Muscle layer of duodenum (tissue), 2 donors: ENCODE data around the gene SUPT20HL2.
"Not testable (repeated sequence)": the region's sequence is repeated elsewhere in the genome, so short reads cannot be mapped to it uniquely, and the experiment has no call there.

Experiments used
- H3K27ac ChIP-seq: one replicate; pipeline ENCODE4 v1.7.0; 2013; ENCODE audit warnings: mild to moderate bottlenecking, low read length
- H3K27me3 ChIP-seq: one replicate; pipeline ENCODE4 v1.7.0; 2013; ENCODE audit warnings: low read depth, mild to moderate bottlenecking, control low read depth, low read length
- H3K36me3 ChIP-seq, 2 donors: one replicate each; pipeline ENCODE4 v1.7.0; 2013; ENCODE audit warnings: low read length in 2 of 2, control low read depth in 1 of 2, mild to moderate bottlenecking in 1 of 2; ENCODE audit not compliant: insufficient read depth in 2 of 2, control insufficient read depth in 1 of 2
- H3K4me1 ChIP-seq, 2 donors: one replicate each; pipeline ENCODE4 v1.7.0; 2013; ENCODE audit warnings: low read length in 2 of 2, mild to moderate bottlenecking in 2 of 2, control low read depth in 1 of 2, moderate library complexity in 1 of 2; ENCODE audit not compliant: insufficient read depth in 2 of 2, control insufficient read depth in 1 of 2
- H3K4me3 ChIP-seq, 2 donors: one replicate each; pipeline ENCODE4 v1.7.0; 2013; ENCODE audit warnings: low read length in 2 of 2, low read depth in 1 of 2, mild to moderate bottlenecking in 1 of 2
- H3K9me3 ChIP-seq, 2 donors: one replicate each; pipeline ENCODE4 v1.7.0; 2013; ENCODE audit warnings: low read length in 2 of 2, control low read depth in 1 of 2, mild to moderate bottlenecking in 1 of 2; ENCODE audit not compliant: control insufficient read depth in 1 of 2
- donor health status: healthy.

The SUPT20HL2 gene

DNA sequence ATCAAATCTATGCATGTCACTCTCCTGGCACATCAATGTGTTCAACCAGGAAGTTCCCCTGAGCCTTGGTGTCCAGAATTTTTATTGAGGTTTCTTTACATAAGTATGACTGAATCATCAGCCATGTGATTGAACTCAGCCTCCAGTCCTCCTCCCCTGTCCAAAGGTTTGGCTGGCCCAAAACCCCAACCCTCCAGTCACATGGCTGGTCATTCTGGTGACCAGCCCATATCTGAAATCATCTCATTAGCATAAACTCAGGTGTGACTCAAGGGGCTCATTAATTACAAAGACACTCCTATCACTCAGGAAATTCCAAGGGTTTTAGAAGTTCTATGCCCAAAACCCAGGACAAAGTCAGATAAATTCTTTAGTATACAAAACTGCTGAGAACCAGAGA lies 20.6 kb upstream of the SUPT20HL2 start:
- Histone ChIP-seq H3K36me3 (no peaks in the 10 kb centered on the region), H3K4me3 (no peak overlapping the region), H3K27ac (no peak overlapping the region), H3K4me1 (no peaks in the 10 kb centered on the region), H3K9me3 (no peaks in the 10 kb centered on the region), H3K27me3 (no peaks in the 10 kb centered on the region)

DNA sequence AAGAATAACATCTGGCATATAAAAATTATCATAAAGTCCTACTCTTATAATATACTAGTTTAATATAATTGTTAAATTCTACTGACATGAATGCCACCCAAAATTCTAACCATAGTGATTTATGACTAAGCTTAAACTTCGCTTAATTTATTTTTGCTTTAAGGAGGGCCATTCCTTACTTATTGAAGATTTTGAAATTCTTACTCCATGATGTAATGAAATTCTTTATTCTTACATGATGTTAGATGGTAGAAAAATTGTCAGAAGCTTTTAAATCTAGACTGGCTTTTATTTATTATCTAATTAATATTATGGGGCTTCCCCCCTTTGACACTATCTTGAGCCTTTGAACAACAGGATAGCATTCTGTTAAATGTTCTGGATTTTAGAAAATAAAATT lies 19.5 kb upstream of the SUPT20HL2 start:
- Histone ChIP-seq H3K4me1 (no peaks in the 10 kb centered on the region), H3K4me3 (no peak overlapping the region), H3K27me3 (no peaks in the 10 kb centered on the region), H3K36me3 (no peaks in the 10 kb centered on the region), H3K9me3 (no peaks in the 10 kb centered on the region), H3K27ac (no peak overlapping the region)

DNA sequence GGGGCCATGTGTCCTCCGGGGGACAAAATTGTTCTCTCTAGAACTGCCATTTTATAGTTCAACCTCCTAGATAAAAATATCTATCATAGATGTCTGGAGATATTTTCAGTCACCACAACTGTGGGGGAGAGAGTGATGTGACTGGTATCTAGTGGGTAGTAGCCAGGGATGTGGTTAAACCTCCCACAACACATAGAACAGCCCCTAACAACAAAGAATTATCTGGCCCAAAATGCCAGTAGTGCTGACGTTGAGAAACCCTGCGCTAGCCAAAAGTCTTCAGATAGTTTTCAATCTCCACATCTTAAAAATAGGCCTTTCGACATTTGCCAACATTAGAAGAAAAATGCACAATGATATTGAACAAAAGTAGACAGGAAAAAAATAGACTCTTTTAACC lies 19.0 kb upstream of the SUPT20HL2 start:
- Histone ChIP-seq H3K4me3 (no peak overlapping the region), H3K4me1 (no peaks in the 10 kb centered on the region), H3K27ac (no peak overlapping the region), H3K36me3 (no peaks in the 10 kb centered on the region), H3K27me3 (no peaks in the 10 kb centered on the region), H3K9me3 (no peaks in the 10 kb centered on the region)

DNA sequence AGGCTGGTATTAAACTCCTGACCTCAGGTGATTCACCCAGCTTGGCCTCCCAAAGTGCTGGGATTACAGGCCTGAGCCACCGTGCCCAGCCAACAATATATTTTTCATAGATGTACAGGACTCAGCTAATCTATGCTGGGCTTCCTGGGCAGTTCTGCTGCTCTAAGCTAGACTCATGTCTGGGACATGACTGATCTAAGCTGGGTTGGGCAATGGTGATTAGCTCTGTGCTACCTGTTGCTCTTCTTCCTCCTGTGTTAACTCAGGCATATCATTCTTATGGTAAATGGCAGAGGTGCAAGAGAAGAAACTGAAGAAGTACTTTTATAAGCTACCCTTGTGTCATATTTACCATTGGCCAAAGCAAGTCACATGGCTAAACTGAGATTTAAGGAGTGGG lies 11.4 kb upstream of the SUPT20HL2 start:
- H3K27ac ChIP-seq = no peak overlapping the region
- no peak overlapping the region for H3K4me3 ChIP-seq
- H3K9me3 ChIP-seq = no peaks in the 10 kb centered on the region
- H3K36me3 ChIP-seq = no peaks in the 10 kb centered on the region
- H3K27me3 ChIP-seq = no peaks in the 10 kb centered on the region
- H3K4me1 ChIP-seq = no peaks in the 10 kb centered on the region

DNA sequence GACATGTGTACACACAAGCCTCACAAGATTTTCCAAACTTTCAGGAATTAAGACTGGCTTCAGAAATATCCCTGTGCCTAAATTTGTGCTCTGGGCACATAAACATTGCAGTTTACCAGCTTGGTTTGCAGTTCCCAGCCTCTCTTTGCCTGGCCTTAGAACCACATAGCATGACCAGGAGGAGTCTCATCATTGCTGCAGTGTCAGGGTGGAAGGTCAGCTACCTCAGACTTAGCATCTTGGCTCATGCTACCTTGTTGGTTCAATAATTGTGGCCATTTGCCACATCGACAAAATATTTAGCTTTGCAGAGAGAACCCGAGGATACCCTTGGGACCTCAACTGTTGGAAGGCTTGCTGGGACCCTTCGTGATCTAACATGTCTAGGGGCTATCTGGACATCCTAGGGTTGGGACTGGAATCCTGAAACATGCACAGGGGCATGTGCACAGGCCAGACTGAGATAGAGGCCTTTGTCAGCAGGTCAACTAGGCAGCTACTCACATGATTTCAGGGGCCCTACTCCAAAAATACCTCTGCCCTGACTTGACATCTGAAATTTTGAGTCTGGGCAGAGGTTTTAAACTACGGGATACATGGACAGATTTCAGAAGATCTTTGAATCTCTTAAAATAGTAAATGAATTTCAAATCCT lies 8.0 kb upstream of the SUPT20HL2 start:
- Histone ChIP-seq H3K4me3 (no peak overlapping the region), H3K27me3 (no peaks in the 10 kb centered on the region), H3K27ac (no peak overlapping the region), H3K4me1 (no peaks in the 10 kb centered on the region), H3K9me3 (no peaks in the 10 kb centered on the region), H3K36me3 (no peaks in the 10 kb centered on the region)

DNA sequence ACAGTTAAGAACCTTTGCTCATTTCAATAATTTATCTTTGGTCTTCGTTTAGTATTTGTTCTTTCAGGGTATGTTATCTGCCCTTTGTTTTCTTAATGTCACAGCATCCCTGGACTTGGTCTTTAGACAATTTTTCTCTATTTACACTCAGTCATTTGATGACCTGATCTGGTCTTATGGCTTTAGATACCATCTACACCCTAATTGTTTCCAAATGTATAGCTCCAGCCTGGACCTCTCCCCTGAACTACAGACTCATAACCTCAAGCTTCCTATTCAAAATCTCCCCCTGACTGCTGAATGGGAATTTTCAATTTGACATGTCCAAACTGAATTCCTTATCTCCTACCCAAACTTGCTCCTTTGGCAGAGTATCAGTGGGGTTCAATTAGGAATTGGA lies 3.7 kb upstream of the SUPT20HL2 start:
- no peaks in the 10 kb centered on the region for H3K4me1 ChIP-seq
- H3K4me3 ChIP-seq = no peak overlapping the region
- no peaks in the 10 kb centered on the region for H3K36me3 ChIP-seq
- H3K27me3 ChIP-seq = no peaks in the 10 kb centered on the region
- no peak overlapping the region for H3K27ac ChIP-seq
- H3K9me3 ChIP-seq = no peaks in the 10 kb centered on the region

DNA sequence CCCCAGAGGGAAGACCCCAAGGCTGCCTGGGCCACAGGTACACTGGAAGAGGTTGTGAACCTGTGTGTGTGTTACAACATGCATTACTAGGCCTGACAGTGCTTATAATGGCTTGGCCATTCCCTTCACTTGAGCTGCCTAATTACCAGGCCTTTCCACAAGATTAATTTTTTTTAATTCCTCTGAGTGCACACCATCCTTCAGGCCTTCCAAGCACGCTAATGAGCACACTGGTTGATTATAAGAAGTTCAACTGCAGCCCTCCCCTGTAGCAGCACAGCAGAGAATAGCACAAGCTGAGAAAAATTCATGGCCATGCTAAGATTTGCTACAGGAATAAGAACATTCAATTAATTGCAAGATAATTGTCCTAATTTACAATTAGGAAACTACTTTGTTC lies 2.2 kb upstream of the SUPT20HL2 start:
- no peak overlapping the region for H3K4me3 ChIP-seq
- H3K36me3 ChIP-seq = no peaks in the 10 kb centered on the region
- no peaks in the 10 kb centered on the region for H3K27me3 ChIP-seq
- H3K4me1 ChIP-seq = no peaks in the 10 kb centered on the region
- H3K9me3 ChIP-seq = no peaks in the 10 kb centered on the region
- no peak overlapping the region for H3K27ac ChIP-seq

DNA sequence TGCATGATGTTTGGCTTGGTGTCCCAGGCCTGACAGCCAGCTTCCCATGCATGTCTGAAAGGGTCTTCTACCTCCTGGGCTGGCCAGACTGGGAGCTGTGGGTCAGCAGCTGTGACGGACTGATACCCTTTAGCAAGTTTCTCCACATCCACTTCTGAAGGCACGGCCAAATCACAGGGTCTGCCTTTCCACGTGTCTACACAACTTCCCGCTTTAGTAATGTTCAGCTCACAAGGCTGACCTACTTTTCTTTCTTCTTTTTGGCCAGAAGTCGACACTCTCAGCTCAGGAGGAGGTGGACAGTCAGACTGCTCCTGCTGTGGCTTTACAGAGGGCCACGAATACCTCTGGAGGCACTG lies 1.6 kb downstream of the SUPT20HL2 start:
- not testable (repeated sequence) for H3K9me3 ChIP-seq, H3K27ac ChIP-seq

DNA sequence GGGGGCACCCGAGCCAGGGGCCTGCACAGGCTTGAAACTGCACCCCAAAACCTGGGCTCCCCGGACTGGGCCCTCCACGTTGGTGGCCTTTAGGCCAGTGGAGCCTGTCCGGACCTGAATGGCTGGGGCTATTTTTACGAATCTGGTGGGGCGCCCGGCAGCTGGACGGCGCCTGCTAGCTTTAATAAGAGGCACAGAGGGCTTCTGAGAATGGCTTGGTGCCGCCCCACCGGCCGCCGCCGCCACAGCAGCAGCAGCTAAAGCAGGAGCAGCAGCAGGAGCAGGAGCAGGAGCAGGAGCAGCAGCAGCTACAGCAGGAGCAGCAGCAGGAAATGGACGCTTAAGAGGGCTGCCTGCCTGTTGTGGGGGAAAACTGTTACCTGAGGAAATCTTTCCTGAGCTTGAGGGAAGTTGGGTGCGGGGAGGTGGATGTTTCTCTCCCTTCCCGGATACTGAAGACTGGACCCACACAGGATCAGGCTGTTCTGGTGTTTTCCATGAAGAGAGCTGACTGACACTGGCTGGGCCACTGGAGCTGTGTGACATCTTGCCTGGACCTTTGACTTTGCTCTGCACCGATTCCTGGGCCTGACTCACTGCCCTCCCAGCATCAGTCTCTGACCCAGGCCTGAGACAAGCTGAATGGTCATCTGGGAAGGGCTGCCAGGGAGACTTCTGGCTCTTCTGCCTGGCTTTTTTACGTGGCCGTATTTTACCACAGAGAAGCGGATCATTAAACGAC lies 2.2 kb downstream of the SUPT20HL2 start:
- not testable (repeated sequence) for H3K36me3 ChIP-seq, H3K27me3 ChIP-seq, H3K4me3 ChIP-seq, H3K27ac ChIP-seq, H3K4me1 ChIP-seq, H3K9me3 ChIP-seq

More for the DNA sequence above, 1.6 kb downstream of the SUPT20HL2 start:
- H3K4me3 ChIP-seq, H3K36me3 ChIP-seq, H3K4me1 ChIP-seq, H3K27me3 ChIP-seq: not testable (repeated sequence)

DNA sequence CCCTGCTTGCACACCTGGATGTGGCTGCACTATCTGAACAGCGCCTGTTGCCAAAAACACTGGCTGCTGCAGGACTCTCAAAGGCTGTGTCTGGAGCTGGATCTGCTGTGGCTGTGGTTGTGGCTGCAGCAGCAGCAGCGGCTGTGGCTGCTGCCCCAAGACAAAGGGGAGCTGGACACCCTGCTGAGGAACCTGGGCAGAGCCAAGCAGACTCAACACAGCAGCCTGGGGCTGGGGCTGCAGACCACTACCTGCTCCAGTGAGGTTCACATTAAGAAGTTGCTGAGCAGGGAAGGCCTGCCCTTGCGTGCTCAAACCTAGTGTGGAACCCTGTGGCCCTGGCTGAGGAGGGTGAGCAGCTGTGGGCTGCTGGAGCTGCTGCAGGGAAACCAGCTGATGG lies 3.0 kb downstream of the SUPT20HL2 start:
- H3K27ac ChIP-seq, H3K36me3 ChIP-seq, H3K4me1 ChIP-seq, H3K9me3 ChIP-seq, H3K4me3 ChIP-seq, H3K27me3 ChIP-seq: not testable (repeated sequence)

DNA sequence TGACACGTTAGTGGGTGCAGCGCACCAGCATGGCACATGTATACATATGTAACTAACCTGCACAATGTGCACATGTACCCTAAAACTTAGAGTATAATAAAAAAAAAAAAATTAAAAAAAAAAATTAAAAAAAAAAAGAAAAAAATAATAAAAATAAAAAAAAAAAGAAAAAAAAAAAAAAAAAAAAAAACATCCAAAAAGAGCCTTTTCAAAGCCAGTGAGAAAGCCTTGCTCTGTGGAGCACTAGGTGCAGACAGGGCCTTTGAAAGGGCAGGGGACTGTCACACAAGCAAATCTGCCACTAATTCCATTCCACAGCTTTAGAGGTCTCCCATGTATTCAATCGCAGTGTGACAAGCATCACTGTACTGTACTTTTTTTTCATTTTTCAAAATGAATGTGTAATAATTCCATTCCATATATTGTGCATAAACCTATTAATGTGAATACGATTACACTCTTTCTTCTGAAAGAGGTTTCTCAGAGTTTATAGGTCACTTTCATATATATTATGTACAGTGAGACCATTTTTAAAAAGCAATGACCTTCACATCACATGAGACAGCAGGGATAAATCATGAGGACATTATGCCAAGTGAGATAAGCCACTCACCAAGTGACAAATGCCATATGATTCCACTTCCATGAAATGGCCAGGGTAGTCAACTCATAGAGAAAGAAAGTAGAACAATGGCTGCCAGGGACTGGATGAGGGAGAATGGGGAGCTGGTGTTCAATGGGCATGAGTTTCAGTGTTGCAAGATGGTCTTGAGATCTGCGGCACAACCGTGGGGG lies 4.1 kb downstream of the SUPT20HL2 start:
- H3K27me3 ChIP-seq, H3K27ac ChIP-seq, H3K4me1 ChIP-seq, H3K4me3 ChIP-seq, H3K9me3 ChIP-seq, H3K36me3 ChIP-seq: not testable (repeated sequence)
